ENCODE data around the gene ADCYAP1R1.

Gene ADCYAP1R1

GRCh38 chr7:31022117-31022516 is 30.0 kb upstream of the ADCYAP1R1 start:
- TF ChIP-seq CTCF (IDR thresholded peaks at IDR 0.05; ENCODE audit: insufficient read depth, low read length, missing control alignments): no peak
- DNase-seq (ENCODE audit: low read depth, low spot score): no peak
- POLR2A ChIA-PET: no interaction called here
- CTCF ChIA-PET: no interaction called here
- no peak overlapping the region for H3K4me3 ChIP-seq (ENCODE audit: low read depth, low read length)

- no peak for DNase-seq (ENCODE audit: low read depth, low spot score)
- TF ChIP-seq CTCF (IDR thresholded peaks at IDR 0.05; ENCODE audit: insufficient read depth, low read length, missing control alignments): no peak
- ChIA-PET CTCF (no interaction called here), POLR2A (no interaction called here)
- no peak overlapping the region for H3K4me3 ChIP-seq (ENCODE audit: low read depth, low read length)
Observed at GRCh38 chr7:31022726-31023125, 29.4 kb upstream of the ADCYAP1R1 start.

GRCh38 chr7:31023877-31024276 is 28.2 kb upstream of the ADCYAP1R1 start:
- no peak overlapping the region for H3K4me3 ChIP-seq (ENCODE audit: low read depth, low read length)
- ChIA-PET CTCF (no interaction called here), POLR2A (no interaction called here)
- no peak for DNase-seq (ENCODE audit: low read depth, low spot score)
- no peak for TF ChIP-seq CTCF (IDR thresholded peaks at IDR 0.05; ENCODE audit: insufficient read depth, low read length, missing control alignments)

- H3K4me3 ChIP-seq (ENCODE audit: low read depth, low read length): no peak overlapping the region
- POLR2A ChIA-PET: interaction anchor here (0.6 kb wide), 1 partner anchor 216 kb away, joined by 3 read pairs; no protein-coding TSS in a partner anchor
- CTCF ChIA-PET: no interaction called here
- no peak for DNase-seq (ENCODE audit: low read depth, low spot score)
- no peak for TF ChIP-seq CTCF (IDR thresholded peaks at IDR 0.05; ENCODE audit: insufficient read depth, low read length, missing control alignments)
Observed at GRCh38 chr7:31027161-31027965, 24.7 kb upstream of the ADCYAP1R1 start.

- no peak for DNase-seq (ENCODE audit: low read depth, low spot score)
- POLR2A ChIA-PET: no interaction called here
- H3K4me3 ChIP-seq (ENCODE audit: low read depth, low read length): no peak overlapping the region
- CTCF ChIA-PET: no interaction called here
- TF ChIP-seq CTCF (IDR thresholded peaks at IDR 0.05; ENCODE audit: insufficient read depth, low read length, missing control alignments): no peak
Observed at GRCh38 chr7:31028006-31028405, 24.1 kb upstream of the ADCYAP1R1 start.

- CTCF ChIA-PET: no interaction called here
- H3K4me3 ChIP-seq (ENCODE audit: low read depth, low read length): no peak overlapping the region
- POLR2A ChIA-PET: no interaction called here
- TF ChIP-seq CTCF (IDR thresholded peaks at IDR 0.05; ENCODE audit: insufficient read depth, low read length, missing control alignments): no peak
- no peak for DNase-seq (ENCODE audit: low read depth, low spot score)
Observed at GRCh38 chr7:31028417-31028992, 23.6 kb upstream of the ADCYAP1R1 start.
